Adrenal gland (tissue), 12 donors: ENCODE measurements around the gene ADAMTS17. TPM values are rescaled to one million over a fixed set of nuclear protein-coding genes. Genes with fewer than 3 reads are reported as not detected.

Source experiments
- DNase-seq, 7 donors: peaks; one replicate each; pipeline ENCODE4 v3.0.0-alpha.2; 2019 to 2020
- H3K27ac ChIP-seq, 5 donors: fragments of 200-600 bp; sonication (generic) in 4 of 5; 1 replicate in 3 of 5; 2 replicates in 2 of 5; pipeline versions ENCODE4 v1.5.1 to v1.8.0; 2016 to 2020; ENCODE audit warnings: mild to moderate bottlenecking in 1 of 5
- H3K27me3 ChIP-seq: fragments of 200-600 bp; 2 replicates; pipeline ENCODE4 v1.8.0; 2021
- H3K36me3 ChIP-seq, 2 donors: fragments of 200-600 bp; replicated peaks in 1 of 2; 1 replicate in 1 of 2; 2 replicates in 1 of 2; pipeline versions ENCODE4 v1.5.1 to v1.8.0; 2018 to 2022
- H3K4me1 ChIP-seq, 2 donors: fragments of 200-600 bp; replicated peaks in 1 of 2; 1 replicate in 1 of 2; 2 replicates in 1 of 2; pipeline versions ENCODE4 v1.5.1 to v1.8.0; 2018 to 2021
- H3K4me3 ChIP-seq, 4 donors: fragments of 200-600 bp; sonication (generic) in 3 of 4; one replicate each; pipeline ENCODE4 v1.5.1; 2016 to 2018
- H3K9me3 ChIP-seq, 3 donors: fragments of 200-600 bp; sonication (generic) in 1 of 3; replicated peaks in 1 of 3; 1 replicate in 2 of 3; 2 replicates in 1 of 3; pipeline versions ENCODE4 v1.5.1 to v1.8.0; 2016 to 2021
- POLR2A ChIP-seq, 2 donors: fragments of 450-650 bp; IDR thresholded peaks; one replicate each; pipeline ENCODE4 v1.6.1; 2017; ENCODE audit warnings: antibody characterized with exemption in 2 of 2, mild to moderate bottlenecking in 2 of 2, moderate library complexity in 1 of 2
- WGBS, 4 donors: extraction: QIAGEN DNeasy Blood & Tissue Kit in 2 of 4; methylation state at CpG; one replicate each; pipeline versions ENCODE4 v1.1.5 to v1.1.7; 2013 to 2017; 5-methylcytosine and 5-hydroxymethylcytosine counted together
- intact Hi-C, 2 donors: fragments of 100-400 bp; cut with DNase I; formaldehyde crosslinking; loops; one replicate each; pipeline versions ENCODE4 v1.14.1 to v1.15.0; 2022 to 2023
- polyA plus RNA-seq, 3 donors: library from polyadenylated mRNA; stranded (reverse); fragments of 200-250 nt in 2 of 3; fragments of 350-450 nt in 1 of 3; fragmentation: Illumina TruSeq in 1 of 3; extraction: RNeasy Lipid Tissue Mini Kit (QIAGEN cat#74804) in 1 of 3; gene quantifications; one replicate each; pipeline ENCODE4 v1.2.3, GENCODE V29; 2013 to 2014
- total RNA-seq, 9 donors: library from RNA; depleted of rRNA in 4 of 9; stranded (reverse); fragments of >200 nt in 4 of 9; fragments of 120-200 nt in 1 of 9; fragmentation: NEBNext Ultra II Directional in 1 of 9; extraction: Animal tissue kit (Norgen Biotek cat#: 25700) in 1 of 9; gene quantifications; one replicate each; pipeline versions ENCODE4 v1.1.0 to v1.2.4, GENCODE V29; 2013 to 2023
- TF ChIP-seq, protein P1 (sequence below), 6 experiments: fragments of 450-650 bp in 4 of 6; fragments of 200-600 bp in 2 of 6; sonication (generic) in 1 of 6; IDR thresholded peaks; 1 replicate in 5 of 6; 2 replicates in 1 of 6; pipeline versions ENCODE4 v1.5.1 to v1.8.0; 2016 to 2021; ENCODE audit warnings: antibody characterized with exemption in 6 of 6, mild to moderate bottlenecking in 2 of 6, moderate library complexity in 1 of 6
- donor health status: healthy with polysubstance abuse.
- donor health status: Bipolar disorder and iron deficiency.
- donor health status: DM: yes; HTN: yes; CAD: no.
- donor health status: DM: no; HTN: no; CAD: no.
- donor health status: DM: no; HTN: no; CAD: no.
- donor health status: DM: yes; HTN: yes; CAD: no.

The ADAMTS17 gene
- total and polyA plus RNA-seq, 12 donors = 0.51 to 14.8 (median 2.9) TPM

- WGBS, 4 donors = 54 to 57% (median 56%) methylated on average over 12 of the region's 12 CpGs
- peak in 2 of 7 donors; percentile 12 to 46 for DNase-seq
- intact Hi-C loops = no loop called here
- TF ChIP-seq POLR2A (IDR thresholded peaks at IDR 0.05) = no peak
- TF ChIP-seq, protein P1, sequence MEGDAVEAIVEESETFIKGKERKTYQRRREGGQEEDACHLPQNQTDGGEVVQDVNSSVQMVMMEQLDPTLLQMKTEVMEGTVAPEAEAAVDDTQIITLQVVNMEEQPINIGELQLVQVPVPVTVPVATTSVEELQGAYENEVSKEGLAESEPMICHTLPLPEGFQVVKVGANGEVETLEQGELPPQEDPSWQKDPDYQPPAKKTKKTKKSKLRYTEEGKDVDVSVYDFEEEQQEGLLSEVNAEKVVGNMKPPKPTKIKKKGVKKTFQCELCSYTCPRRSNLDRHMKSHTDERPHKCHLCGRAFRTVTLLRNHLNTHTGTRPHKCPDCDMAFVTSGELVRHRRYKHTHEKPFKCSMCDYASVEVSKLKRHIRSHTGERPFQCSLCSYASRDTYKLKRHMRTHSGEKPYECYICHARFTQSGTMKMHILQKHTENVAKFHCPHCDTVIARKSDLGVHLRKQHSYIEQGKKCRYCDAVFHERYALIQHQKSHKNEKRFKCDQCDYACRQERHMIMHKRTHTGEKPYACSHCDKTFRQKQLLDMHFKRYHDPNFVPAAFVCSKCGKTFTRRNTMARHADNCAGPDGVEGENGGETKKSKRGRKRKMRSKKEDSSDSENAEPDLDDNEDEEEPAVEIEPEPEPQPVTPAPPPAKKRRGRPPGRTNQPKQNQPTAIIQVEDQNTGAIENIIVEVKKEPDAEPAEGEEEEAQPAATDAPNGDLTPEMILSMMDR (IDR thresholded peaks at IDR 0.05) = no peak
- H3K36me3 ChIP-seq = no peaks in the 10 kb centered on the region
- no peak overlapping the region for H3K27ac ChIP-seq
- H3K4me1 ChIP-seq = no peaks in the 10 kb centered on the region
- H3K9me3 ChIP-seq = peaks cover 0 to 17% (median 0%) of the 10 kb centered on the region in 3 donors
- no peaks in the 10 kb centered on the region for H3K27me3 ChIP-seq
- H3K4me3 ChIP-seq = no peak overlapping the region
These were observed 166.2 kb downstream of the ADAMTS17 start for GRCh38 chr15:100175406-100176114.

- Histone ChIP-seq H3K36me3 (no peaks in the 10 kb centered on the region), H3K27me3 (no peaks in the 10 kb centered on the region), H3K9me3 (peaks cover 0 to 17% (median 0%) of the 10 kb centered on the region in 3 donors), H3K4me3 (no peak overlapping the region), H3K27ac (no peak overlapping the region), H3K4me1 (no peaks in the 10 kb centered on the region)
- intact Hi-C loops = no loop called here
- no peak for DNase-seq
- WGBS, 4 donors = 91 to 98% (median 95%) methylated on average over 3 of the region's 3 CpGs
- no peak for TF ChIP-seq POLR2A (IDR thresholded peaks at IDR 0.05)
- TF ChIP-seq, protein P1 (IDR thresholded peaks at IDR 0.05) = no peak
These were observed 166.9 kb downstream of the ADAMTS17 start for GRCh38 chr15:100174904-100175275.

- intact Hi-C loops = no loop called here
- DNase-seq = no peak
- Histone ChIP-seq H3K4me1 (no peaks in the 10 kb centered on the region), H3K36me3 (no peaks in the 10 kb centered on the region), H3K4me3 (no peak overlapping the region), H3K9me3 (peaks cover 0 to 17% (median 0%) of the 10 kb centered on the region in 3 donors), H3K27me3 (no peaks in the 10 kb centered on the region), H3K27ac (no peak overlapping the region)
- WGBS, 4 donors = 70 to 76% (median 72%) methylated on average over 7 of the region's 7 CpGs
- TF ChIP-seq, protein P1 (IDR thresholded peaks at IDR 0.05) = no peak
- no peak for TF ChIP-seq POLR2A (IDR thresholded peaks at IDR 0.05)
These were observed 167.4 kb downstream of the ADAMTS17 start for GRCh38 chr15:100174159-100174903.

DNA sequence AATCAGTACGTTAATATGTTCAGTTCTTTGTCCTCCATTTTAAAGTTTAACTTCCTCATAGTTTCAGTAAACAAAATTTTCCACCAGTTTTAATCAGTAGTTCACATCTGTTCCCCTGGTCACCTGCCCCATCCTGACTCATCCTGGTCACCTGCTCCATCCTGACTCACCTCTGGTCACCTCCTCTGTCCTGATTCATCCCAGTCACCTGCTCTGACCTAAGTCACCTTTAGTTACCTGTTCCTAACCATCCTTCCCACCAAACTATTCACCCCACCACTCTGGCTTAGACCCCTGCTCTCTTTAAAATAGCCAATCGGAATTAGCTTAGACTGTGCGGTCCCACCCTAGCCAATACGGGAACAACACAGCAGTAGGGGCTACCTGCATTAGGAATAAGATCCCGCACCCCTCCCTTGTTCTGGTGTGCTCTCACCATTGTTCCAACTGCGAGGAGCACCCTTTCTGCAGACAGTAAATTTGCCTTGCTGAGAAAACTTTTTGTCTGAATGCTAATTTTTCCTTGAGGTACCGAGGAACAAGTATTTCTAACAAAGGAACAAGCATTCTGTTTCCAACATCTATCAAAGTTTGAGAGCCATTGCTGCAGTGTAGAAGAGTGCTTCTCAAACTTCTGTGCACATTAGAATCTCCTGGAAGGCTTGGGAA, 169.3 kb downstream of the ADAMTS17 start:
- no peaks in the 10 kb centered on the region for H3K27me3 ChIP-seq
- intact Hi-C loops = no loop called here
- WGBS, 4 donors = 91 to 95% (median 93%) methylated on average over 7 of the region's 7 CpGs
- no peak for DNase-seq
- no peak overlapping the region for H3K4me3 ChIP-seq
- H3K27ac ChIP-seq = no peak overlapping the region
- H3K9me3 ChIP-seq = peaks cover 0 to 17% (median 0%) of the 10 kb centered on the region in 3 donors
- H3K36me3 ChIP-seq = no peaks in the 10 kb centered on the region
- no peaks in the 10 kb centered on the region for H3K4me1 ChIP-seq
- TF ChIP-seq, protein P1 (IDR thresholded peaks at IDR 0.05) = no peak
- TF ChIP-seq POLR2A (IDR thresholded peaks at IDR 0.05) = no peak
